ENCODE measurements around the gene TSNAXIP1. TPM values are rescaled to one million over a fixed set of nuclear protein-coding genes. Genes with fewer than 3 reads are reported as not detected.
"Not testable (repeated sequence)": the region's sequence is repeated elsewhere in the genome, so short reads cannot be mapped to it uniquely, and the experiment has no call there.

TSNAXIP1 gene
- total and polyA plus RNA-seq, 7 experiments from 2014 or later = 0.24 to 1.1 (median 0.54) TPM; not detected in 2

DNA sequence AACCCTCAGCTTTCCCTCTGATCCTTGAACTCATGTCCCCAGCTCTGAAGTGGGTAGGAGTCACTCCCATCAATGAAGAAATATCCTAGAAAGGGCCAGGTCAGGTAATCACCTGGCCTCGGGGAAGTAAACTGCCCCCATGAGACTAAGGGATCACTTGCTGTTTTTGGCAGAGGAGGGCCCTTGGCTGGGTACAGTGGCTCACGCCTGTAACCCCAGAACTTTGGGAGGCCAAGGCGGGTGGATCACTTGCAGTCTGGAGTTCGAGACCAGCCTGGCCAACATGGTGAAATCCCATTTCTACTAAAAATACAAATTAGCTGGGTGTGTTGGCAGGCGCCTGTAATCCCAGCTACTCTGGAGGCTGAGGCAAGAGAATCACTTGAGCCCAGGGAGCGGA lies 57.4 kb downstream of the TSNAXIP1 start:
- H3K4me3 Mint-ChIP-seq; H3K9me3 Mint-ChIP-seq; ATAC-seq; H3K27me3 Mint-ChIP-seq; H3K27ac ChIP-seq (ENCODE audit: low read depth, low read length); H3K4me3 ChIP-seq (ENCODE audit: low read length); H3K36me3 Mint-ChIP-seq; H3K9me3 ChIP-seq (ENCODE audit: control insufficient read depth in 2 of 3, low read length in 3 of 3); H3K27me3 ChIP-seq (ENCODE audit: control insufficient read depth in 2 of 2, insufficient read depth in 2 of 2, low read length in 2 of 2); H3K4me1 ChIP-seq (ENCODE audit: control insufficient read depth in 2 of 2, insufficient read depth in 2 of 2, low read length in 2 of 2); DNase-seq; H3K27ac Mint-ChIP-seq: not testable (repeated sequence)
- ChIA-PET POLR2A (interaction anchor here (0.7 kb wide), 2 partner anchors 152 to 244 kb away, joined by 3 read pairs; no protein-coding TSS in a partner anchor), CTCF (interaction anchor here (0.6 to 1.6 kb wide), 2 partner anchors 48 to 550 kb away, joined by 3 to 4 read pairs; no protein-coding TSS in a partner anchor)
- H3K36me3 ChIP-seq (ENCODE audit: control insufficient read depth in 2 of 3, insufficient read depth in 3 of 3, low read length in 3 of 3) = peaks cover 0 to 56% (median 4%) of the 10 kb centered on the region in 3 experiments
- peaks cover 4 to 16% (median 8%) of the 10 kb centered on the region in 7 donors for H3K4me1 Mint-ChIP-seq
- intact Hi-C loops (cut with micrococcal nuclease) = loop anchor here in 1 of 2 donors (2.0 kb wide), 2 partner anchors 17 to 191 kb away; partner anchors contain the start of genes CENPT and NUTF2

- POLR2A ChIA-PET = interaction anchor here (0.6 to 0.7 kb wide), 2 partner anchors 245 to 359 kb away, joined by 3 read pairs; no protein-coding TSS in a partner anchor
- Mint-ChIP-seq H3K4me3 (no peak overlapping the region), H3K4me1 (peaks cover 4 to 16% (median 8%) of the 10 kb centered on the region in 7 donors), H3K36me3 (peaks cover 0 to 5% (median 0%) of the 10 kb centered on the region in 5 donors), H3K27ac (peak overlapping the region in 3 of 9 donors; percentile 25 to 66 (median 60)), H3K27me3 (no peaks in the 10 kb centered on the region), H3K9me3 (no peaks in the 10 kb centered on the region)
- CTCF ChIA-PET = interaction anchor here (0.6 to 2.0 kb wide), 2 partner anchors 343 to 551 kb away, joined by 3 to 5 read pairs; no protein-coding TSS in a partner anchor
- intact Hi-C loops (cut with micrococcal nuclease) = loop anchor here in 1 of 2 donors (2.0 kb wide), 2 partner anchors 18 to 192 kb away; partner anchors contain the start of genes CENPT and NUTF2
- H3K27ac ChIP-seq (ENCODE audit: low read depth, low read length) = no peak overlapping the region
- no peak for ATAC-seq
- H3K9me3 ChIP-seq (ENCODE audit: control insufficient read depth in 2 of 3, low read length in 3 of 3) = no peaks in the 10 kb centered on the region
- no peaks in the 10 kb centered on the region for H3K4me1 ChIP-seq (ENCODE audit: control insufficient read depth in 2 of 2, insufficient read depth in 2 of 2, low read length in 2 of 2)
- H3K36me3 ChIP-seq (ENCODE audit: control insufficient read depth in 2 of 3, insufficient read depth in 3 of 3, low read length in 3 of 3) = peaks cover 0 to 57% (median 4%) of the 10 kb centered on the region in 3 experiments
- no peak for DNase-seq
- no peaks in the 10 kb centered on the region for H3K27me3 ChIP-seq (ENCODE audit: control insufficient read depth in 2 of 2, insufficient read depth in 2 of 2, low read length in 2 of 2)
- no peak overlapping the region for H3K4me3 ChIP-seq (ENCODE audit: low read length)
Observed at GRCh38 chr16:67864594-67864993, 57.9 kb downstream of the TSNAXIP1 start.

- ChIA-PET POLR2A (interaction anchor here (0.6 kb wide), 1 partner anchor 49 kb away, joined by 5 read pairs; no protein-coding TSS in a partner anchor), CTCF (interaction anchor here (0.6 to 2.0 kb wide), 8 partner anchors 9 to 344 kb away, joined by 3 to 6 read pairs (median 4); partner anchors contain the start of gene NFATC3)
- Mint-ChIP-seq H3K9me3 (no peaks in the 10 kb centered on the region), H3K36me3 (peaks cover 0 to 8% (median 0%) of the 10 kb centered on the region in 5 donors), H3K27ac (peak overlapping the region in 1 of 9 donors; percentile 65), H3K4me1 (peaks cover 4 to 16% (median 8%) of the 10 kb centered on the region in 7 donors), H3K27me3 (no peaks in the 10 kb centered on the region), H3K4me3 (no peak overlapping the region)
- Histone ChIP-seq H3K36me3 (ENCODE audit: control insufficient read depth in 2 of 3, insufficient read depth in 3 of 3, low read length in 3 of 3) (peaks cover 0 to 61% (median 4%) of the 10 kb centered on the region in 3 experiments), H3K4me3 (ENCODE audit: low read length) (no peak overlapping the region), H3K27me3 (ENCODE audit: control insufficient read depth in 2 of 2, insufficient read depth in 2 of 2, low read length in 2 of 2) (no peaks in the 10 kb centered on the region), H3K4me1 (ENCODE audit: control insufficient read depth in 2 of 2, insufficient read depth in 2 of 2, low read length in 2 of 2) (no peaks in the 10 kb centered on the region), H3K27ac (ENCODE audit: low read depth, low read length) (no peak overlapping the region), H3K9me3 (ENCODE audit: control insufficient read depth in 2 of 3, low read length in 3 of 3) (no peaks in the 10 kb centered on the region)
- intact Hi-C loops (cut with micrococcal nuclease) = loop anchor here (1.0 to 2.0 kb wide), 5 partner anchors 19 to 344 kb away; partner anchors contain the start of genes CENPT (in 1 of the 2) and NUTF2 (in 1 of the 2)
- peak; percentile 64 for ATAC-seq
- DNase-seq = peak in 2 of 9 donors; percentile 18 to 19
Observed at GRCh38 chr16:67865318-67865717, 58.6 kb downstream of the TSNAXIP1 start.

- peaks cover 0 to 9% (median 4%) of the 10 kb centered on the region in 5 donors for H3K36me3 Mint-ChIP-seq
- H3K9me3 ChIP-seq (ENCODE audit: control insufficient read depth in 2 of 3, low read length in 3 of 3) = no peaks in the 10 kb centered on the region
- peaks cover 4 to 7% of the 10 kb centered on the region in 2 donors for H3K4me1 ChIP-seq (ENCODE audit: control insufficient read depth in 2 of 2, insufficient read depth in 2 of 2, low read length in 2 of 2)
- H3K4me3 ChIP-seq (ENCODE audit: low read length) = no peak overlapping the region
- POLR2A ChIA-PET = no interaction called here
- DNase-seq (no peak), ATAC-seq (no peak)
- intact Hi-C loops (cut with micrococcal nuclease) = no loop called here
- no peaks in the 10 kb centered on the region for H3K27me3 Mint-ChIP-seq
- peaks cover 0 to 10% (median 8%) of the 10 kb centered on the region in 7 donors for H3K4me1 Mint-ChIP-seq
- H3K27ac Mint-ChIP-seq = peak overlapping the region in 3 of 9 donors; percentile 31 to 77 (median 65)
- no peaks in the 10 kb centered on the region for H3K9me3 Mint-ChIP-seq
- H3K27me3 ChIP-seq (ENCODE audit: control insufficient read depth in 2 of 2, insufficient read depth in 2 of 2, low read length in 2 of 2) = no peaks in the 10 kb centered on the region
- H3K4me3 Mint-ChIP-seq = no peak overlapping the region
- CTCF ChIA-PET = interaction anchor here (1.6 kb wide), 1 partner anchor 53 kb away, joined by 5 read pairs; no protein-coding TSS in a partner anchor
- H3K36me3 ChIP-seq (ENCODE audit: control insufficient read depth in 2 of 3, insufficient read depth in 3 of 3, low read length in 3 of 3) = peaks cover 0 to 37% (median 4%) of the 10 kb centered on the region in 3 experiments
- H3K27ac ChIP-seq (ENCODE audit: low read depth, low read length) = no peak overlapping the region
Observed at GRCh38 chr16:67868290-67868689, 61.6 kb downstream of the TSNAXIP1 start.

GRCh38 chr16:67869653-67870052 lies 63.0 kb downstream of the TSNAXIP1 start:
- no peak overlapping the region for H3K27ac ChIP-seq (ENCODE audit: low read depth, low read length)
- H3K4me3 Mint-ChIP-seq = no peak overlapping the region
- peaks cover 16% of the 10 kb centered on the region in 2 donors for H3K4me1 ChIP-seq (ENCODE audit: control insufficient read depth in 2 of 2, insufficient read depth in 2 of 2, low read length in 2 of 2)
- H3K9me3 ChIP-seq (ENCODE audit: control insufficient read depth in 2 of 3, low read length in 3 of 3) = no peaks in the 10 kb centered on the region
- H3K36me3 ChIP-seq (ENCODE audit: control insufficient read depth in 2 of 3, insufficient read depth in 3 of 3, low read length in 3 of 3) = peaks cover 0 to 36% (median 4%) of the 10 kb centered on the region in 3 experiments
- peaks cover 12 to 23% (median 19%) of the 10 kb centered on the region in 7 donors for H3K4me1 Mint-ChIP-seq
- H3K27me3 ChIP-seq (ENCODE audit: control insufficient read depth in 2 of 2, insufficient read depth in 2 of 2, low read length in 2 of 2) = no peaks in the 10 kb centered on the region
- intact Hi-C loops (cut with micrococcal nuclease) = loop anchor here in 1 of 2 donors (5.0 kb wide), 1 partner anchor 37 kb away; no protein-coding TSS in a partner anchor
- no peaks in the 10 kb centered on the region for H3K9me3 Mint-ChIP-seq
- CTCF ChIA-PET = interaction anchor here (0.9 kb wide), 1 partner anchor 53 kb away, joined by 3 read pairs; no protein-coding TSS in a partner anchor
- H3K27ac Mint-ChIP-seq = peak overlapping the region in 1 of 9 donors; percentile 38
- H3K36me3 Mint-ChIP-seq = peaks cover 0 to 9% (median 4%) of the 10 kb centered on the region in 5 donors
- POLR2A ChIA-PET = no interaction called here
- H3K4me3 ChIP-seq (ENCODE audit: low read length) = no peak overlapping the region
- H3K27me3 Mint-ChIP-seq = no peaks in the 10 kb centered on the region
- no peak for DNase-seq
- no peak for ATAC-seq

GRCh38 chr16:67871256-67871655 lies 64.6 kb downstream of the TSNAXIP1 start:
- Histone ChIP-seq H3K27me3 (ENCODE audit: control insufficient read depth in 2 of 2, insufficient read depth in 2 of 2, low read length in 2 of 2) (no peaks in the 10 kb centered on the region), H3K4me1 (ENCODE audit: control insufficient read depth in 2 of 2, insufficient read depth in 2 of 2, low read length in 2 of 2) (peaks cover 19 to 29% of the 10 kb centered on the region in 2 donors), H3K9me3 (ENCODE audit: control insufficient read depth in 2 of 3, low read length in 3 of 3) (no peaks in the 10 kb centered on the region), H3K27ac (ENCODE audit: low read depth, low read length) (no peak overlapping the region), H3K36me3 (ENCODE audit: control insufficient read depth in 2 of 3, insufficient read depth in 3 of 3, low read length in 3 of 3) (peaks cover 0 to 40% (median 4%) of the 10 kb centered on the region in 3 experiments), H3K4me3 (ENCODE audit: low read length) (no peak overlapping the region)
- Mint-ChIP-seq H3K4me3 (peak overlapping the region in 2 of 10 donors; percentile 93 to 96), H3K27me3 (no peaks in the 10 kb centered on the region), H3K36me3 (peaks cover 0 to 14% (median 4%) of the 10 kb centered on the region in 5 donors), H3K9me3 (no peaks in the 10 kb centered on the region), H3K4me1 (peaks cover 25 to 38% (median 35%) of the 10 kb centered on the region in 7 donors), H3K27ac (peak overlapping the region in 4 of 9 donors; percentile 49 to 90 (median 69))
- ChIA-PET POLR2A (interaction anchor here (0.6 to 1.5 kb wide), 5 partner anchors 22 to 65 kb away, joined by 3 to 10 read pairs (median 3); partner anchors contain the start of genes CENPT, PSKH1, PSMB10 and RANBP10), CTCF (interaction anchor here (0.9 to 1.2 kb wide), 2 partner anchors 13 to 30 kb away, joined by 4 to 5 read pairs; no protein-coding TSS in a partner anchor)
- no peak for ATAC-seq
- DNase-seq = no peak
- intact Hi-C loops (cut with micrococcal nuclease) = loop anchor here in 1 of 2 donors (5.0 kb wide), 1 partner anchor 39 kb away; no protein-coding TSS in a partner anchor
